Fibroblast of skin of back (primary cell): ENCODE data around the gene WAC. TPM values are rescaled to one million over a fixed set of nuclear protein-coding genes. Genes with fewer than 3 reads are reported as not detected.
"Not testable (repeated sequence)": the region's sequence is repeated elsewhere in the genome, so short reads cannot be mapped to it uniquely, and the experiment has no call there.

Experiments
- DNase-seq: peaks from one replicate; pipeline ENCODE4 v3.0.0-alpha.2; 2013
- polyA plus RNA-seq, 2 experiments: library from polyadenylated mRNA; unstranded; fragments of 120-200 nt; gene quantifications; one replicate each; pipeline ENCODE4 v1.2.1, GENCODE V29; 2013; ENCODE audit not compliant: insufficient read length in 2 of 2

The WAC gene
- polyA plus RNA-seq (2013, experiment 1 of 2; ENCODE audit: insufficient read length) = 90.7 TPM
- polyA plus RNA-seq (2013, experiment 2 of 2; ENCODE audit: insufficient read length) = 83.2 TPM

- DNase-seq = peak; percentile 92
Measured at GRCh38 chr10:28532337-28533185, at the start of gene WAC. Gene WAC, plus strand, starts transcription at chr10:28533118. Its CDS starts 462 bp downstream, at chr10:28533580.

- no peak for DNase-seq
Measured at GRCh38 chr10:28489206-28489605, 43.7 kb upstream of the WAC start.

DNA sequence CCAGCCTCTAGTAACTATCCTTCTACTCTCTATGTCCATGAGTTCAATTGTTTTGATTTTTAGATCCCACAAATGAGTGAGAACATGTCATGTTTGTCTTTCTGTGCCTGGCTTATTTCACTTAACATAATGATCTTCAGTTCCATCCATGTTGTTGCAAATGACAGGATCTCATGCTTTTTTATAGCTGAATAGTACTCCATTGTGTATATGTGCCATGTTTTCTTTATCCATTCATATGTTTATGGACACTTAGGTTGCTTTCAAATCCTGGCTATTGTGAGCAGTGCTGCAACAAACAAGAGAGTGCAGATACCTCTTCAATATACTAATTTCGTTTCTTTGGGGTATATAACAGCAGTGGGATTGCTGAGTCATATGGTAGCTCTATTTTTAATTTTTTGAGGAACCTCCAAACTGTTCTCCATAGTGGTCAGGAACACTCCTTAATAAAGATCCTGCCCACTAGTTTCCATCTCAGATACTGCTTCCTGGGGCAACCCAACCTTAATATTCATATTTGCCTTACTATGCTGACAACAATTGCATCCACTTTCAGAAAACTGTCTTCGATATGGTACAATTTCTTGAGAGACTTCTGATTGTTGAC lies 42.6 kb upstream of the WAC start:
- not testable (repeated sequence) for DNase-seq

DNA sequence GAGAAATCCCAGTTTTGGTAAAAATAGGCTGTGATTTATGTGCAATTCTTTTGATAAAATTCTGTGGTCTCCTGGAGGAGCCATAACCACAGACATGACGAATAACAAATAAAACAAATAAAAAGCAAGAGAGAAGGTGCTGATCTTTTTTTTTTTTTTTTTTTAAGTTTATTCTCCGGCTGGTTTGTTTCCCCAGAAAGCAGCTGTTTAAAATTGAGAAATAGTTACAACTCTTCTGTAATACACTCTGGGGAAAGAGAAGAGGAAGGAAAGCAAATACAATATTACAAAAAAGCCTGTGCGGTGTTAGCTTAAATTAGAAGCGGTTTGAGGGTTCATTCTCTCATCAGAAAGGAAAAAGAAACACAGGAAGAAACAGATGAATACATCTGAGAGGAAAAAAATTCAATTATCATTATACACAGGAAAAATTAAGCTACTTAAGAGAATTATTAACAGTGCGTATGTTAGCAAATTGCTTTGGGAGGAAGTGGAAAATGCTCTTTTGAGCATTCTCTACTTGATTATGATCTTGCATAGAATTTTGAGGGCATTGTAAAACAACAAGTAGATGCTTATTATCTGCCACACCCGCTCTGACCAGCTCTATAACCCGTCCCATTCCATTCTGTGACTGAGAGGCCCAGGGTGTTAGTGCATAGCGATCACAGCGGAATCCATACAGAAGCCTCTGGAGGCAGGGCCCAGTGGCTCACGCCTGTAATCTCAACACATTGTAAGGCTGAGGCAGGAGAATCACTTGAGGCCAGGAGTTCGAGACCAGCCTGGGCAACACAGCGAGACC lies 40.6 kb upstream of the WAC start:
- peak; percentile 9 for DNase-seq

- no peak for DNase-seq
Measured at GRCh38 chr10:28494420-28494819, 38.5 kb upstream of the WAC start.

- no peak for DNase-seq
Measured at GRCh38 chr10:28495084-28495483, 37.8 kb upstream of the WAC start.

DNA sequence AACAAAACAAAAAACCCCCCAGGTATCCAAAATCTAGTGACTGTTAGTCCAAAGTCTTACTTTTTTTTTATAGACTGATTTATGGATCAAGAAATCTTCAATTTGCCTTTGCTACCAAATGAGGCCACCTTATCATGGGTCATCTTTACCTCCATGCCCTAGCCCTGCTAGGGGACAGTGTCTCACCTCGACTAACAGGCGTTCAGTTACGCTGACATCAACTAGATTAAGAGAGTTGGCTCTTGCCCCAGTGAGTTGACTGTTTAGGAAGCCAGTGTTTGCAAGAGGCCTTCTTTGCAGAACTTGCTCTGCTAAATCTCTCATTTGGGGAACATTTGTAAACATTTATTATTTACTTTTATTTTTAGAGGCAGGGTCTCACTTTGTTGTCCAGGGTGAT lies 36.9 kb upstream of the WAC start:
- no peak for DNase-seq

DNA sequence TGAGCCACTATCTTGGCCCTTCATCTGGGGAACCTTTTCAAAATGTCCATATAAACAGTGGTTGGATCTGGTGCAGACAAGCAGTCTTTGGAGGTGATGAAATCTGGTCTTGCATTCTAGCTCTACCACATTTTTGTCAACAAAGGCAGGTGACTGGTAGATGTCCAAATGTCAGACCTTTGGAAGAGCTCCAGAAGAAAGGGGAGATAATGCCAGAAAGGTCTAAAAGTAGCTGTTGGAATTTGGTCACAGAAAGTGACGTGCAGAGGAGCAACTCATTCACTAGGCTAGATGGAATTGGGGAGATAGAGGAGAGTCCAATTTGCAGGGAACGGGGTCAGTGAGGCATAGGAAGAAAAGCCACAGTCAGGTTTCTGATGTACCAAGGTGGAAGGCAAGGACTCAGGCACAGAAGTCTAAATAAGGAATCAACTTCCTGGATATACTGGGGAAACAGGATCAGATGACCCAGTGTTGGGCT lies 36.4 kb upstream of the WAC start:
- no peak for DNase-seq

DNA sequence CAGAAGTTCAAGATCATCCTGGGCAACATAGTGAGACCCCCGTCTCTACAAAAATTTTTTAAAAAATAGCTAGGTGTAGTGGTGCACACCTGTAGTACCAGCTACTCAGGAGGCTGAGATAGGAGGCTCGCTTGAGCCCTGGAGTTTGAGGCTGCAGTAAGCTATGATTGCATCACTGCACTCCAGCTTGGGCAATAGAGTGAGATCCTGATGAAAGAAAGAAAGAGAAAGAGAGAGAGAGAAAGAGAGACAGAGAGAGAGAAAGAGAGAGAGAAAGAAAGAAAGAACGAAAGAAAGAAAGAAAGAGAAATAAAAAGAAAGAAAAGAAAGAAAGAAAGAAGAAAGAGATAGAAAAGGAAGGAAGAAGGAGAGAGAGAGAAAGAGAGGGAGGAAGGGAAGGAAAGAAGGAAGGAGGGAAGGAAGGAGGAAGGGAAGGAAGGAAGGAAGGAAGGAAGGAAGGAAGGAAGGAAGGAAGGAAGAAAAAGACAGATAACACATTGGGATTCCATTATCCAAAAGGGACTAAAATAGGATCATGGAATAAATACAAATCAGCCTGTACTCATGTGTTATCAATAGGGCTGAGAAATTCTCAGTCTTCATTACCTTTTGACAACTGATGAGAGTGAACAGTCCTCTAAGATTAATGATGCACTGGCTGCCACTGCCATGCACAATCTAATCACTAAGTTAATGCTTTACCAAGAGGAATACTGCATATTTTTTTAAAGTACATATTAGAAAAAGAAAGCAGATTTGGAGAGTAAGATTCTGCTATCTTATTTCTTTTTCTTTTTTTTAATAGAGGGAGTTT lies 35.4 kb upstream of the WAC start:
- no peak for DNase-seq

DNA sequence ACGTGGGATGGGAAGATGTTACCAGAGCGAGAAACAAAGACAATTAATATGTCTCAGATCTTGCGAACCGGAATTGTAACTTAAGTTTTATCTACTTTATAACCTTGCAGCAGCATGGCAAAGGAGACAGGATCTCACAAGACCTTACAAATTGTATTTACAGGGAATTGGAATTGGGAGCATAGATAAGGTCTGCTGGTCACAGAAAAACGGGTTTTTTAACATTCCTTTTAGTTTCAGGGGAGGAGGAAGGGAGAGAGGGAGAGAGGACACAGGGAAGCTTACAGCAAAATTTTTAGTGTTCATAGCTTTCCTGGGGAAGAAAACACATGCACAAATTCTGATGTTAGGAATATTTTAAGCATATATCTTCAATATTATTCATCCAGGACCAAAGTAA lies 32.7 kb upstream of the WAC start:
- not testable (repeated sequence) for DNase-seq

DNA sequence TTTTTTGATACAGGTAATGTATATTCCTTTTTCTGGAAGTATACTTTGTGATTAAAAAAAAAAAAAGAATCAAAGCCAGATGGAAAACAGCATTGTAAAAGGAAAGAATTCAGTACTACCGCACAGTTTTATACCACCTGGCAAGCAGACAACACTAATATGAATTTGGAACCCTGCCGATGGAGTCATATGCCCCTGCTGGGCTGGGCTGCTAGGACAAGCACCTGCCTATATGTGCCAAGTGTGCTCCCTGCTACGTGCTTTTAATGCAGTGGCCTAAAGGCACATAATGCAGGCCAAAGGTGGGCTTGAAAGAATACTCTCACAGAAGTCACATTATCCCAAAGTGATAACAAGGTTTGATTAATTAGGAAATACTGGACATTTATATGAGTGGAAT lies 29.8 kb upstream of the WAC start:
- peak; percentile 16 for DNase-seq

- DNase-seq = no peak
Measured at GRCh38 chr10:28505359-28505959, 27.5 kb upstream of the WAC start.

- DNase-seq = no peak
Measured at GRCh38 chr10:28508304-28508925, 24.5 kb upstream of the WAC start.

DNA sequence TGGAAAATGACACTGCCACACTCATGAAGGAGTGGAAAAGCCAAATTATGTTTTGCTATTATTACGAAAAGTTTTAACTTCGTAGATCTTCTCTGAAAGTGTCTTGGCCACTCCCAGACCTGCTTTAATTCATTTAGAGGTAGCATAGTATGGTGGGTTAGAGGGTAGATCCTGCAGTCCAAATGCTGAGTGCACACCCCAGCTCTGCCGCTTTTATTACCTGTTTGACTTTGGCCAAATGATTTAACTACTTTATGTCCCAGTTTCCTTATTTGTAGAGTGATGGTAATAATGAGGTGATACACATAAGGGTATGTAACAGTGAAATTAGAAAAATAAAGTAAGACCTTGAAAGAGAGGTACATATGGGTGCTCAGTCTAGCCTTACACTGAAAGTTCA lies 23.6 kb upstream of the WAC start:
- DNase-seq = no peak

GRCh38 chr10:28514648-28515047 lies 18.3 kb upstream of the WAC start:
- no peak for DNase-seq

GRCh38 chr10:28520346-28520745 lies 12.6 kb upstream of the WAC start:
- DNase-seq = no peak

DNA sequence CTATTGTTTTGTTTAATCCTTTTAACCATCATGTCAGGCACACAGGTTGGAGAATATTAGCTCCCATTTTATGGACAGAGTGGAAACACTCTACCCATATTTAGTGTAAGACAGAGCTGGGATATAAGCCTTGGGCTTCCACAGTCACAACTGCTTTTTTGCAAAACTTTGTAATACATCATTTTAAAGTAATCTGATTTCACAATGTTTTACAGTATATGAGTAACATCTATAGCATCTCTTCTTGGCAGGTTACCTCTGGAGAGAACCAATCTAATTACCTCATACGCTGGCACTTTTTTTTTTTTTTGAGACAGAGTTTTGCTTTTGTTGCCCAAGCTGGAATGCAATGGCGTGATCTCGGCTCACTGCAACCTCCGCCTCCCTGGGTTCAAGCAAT lies 12.1 kb upstream of the WAC start:
- peak; percentile 60 for DNase-seq

- not testable (repeated sequence) for DNase-seq
Measured at GRCh38 chr10:28521961-28522360, 11.0 kb upstream of the WAC start.

GRCh38 chr10:28523725-28524252 lies 9.1 kb upstream of the WAC start:
- no peak for DNase-seq

GRCh38 chr10:28530751-28531150 lies 2.2 kb upstream of the WAC start:
- peak; percentile 16 for DNase-seq

GRCh38 chr10:28533186-28533564 lies 257 bp downstream of the WAC start:
- no peak for DNase-seq
